ENCODE results near the gene UBXN4.
"Not testable (repeated sequence)": the region's sequence is repeated elsewhere in the genome, so short reads cannot be mapped to it uniquely, and the experiment has no call there.

The UBXN4 gene, protein sequence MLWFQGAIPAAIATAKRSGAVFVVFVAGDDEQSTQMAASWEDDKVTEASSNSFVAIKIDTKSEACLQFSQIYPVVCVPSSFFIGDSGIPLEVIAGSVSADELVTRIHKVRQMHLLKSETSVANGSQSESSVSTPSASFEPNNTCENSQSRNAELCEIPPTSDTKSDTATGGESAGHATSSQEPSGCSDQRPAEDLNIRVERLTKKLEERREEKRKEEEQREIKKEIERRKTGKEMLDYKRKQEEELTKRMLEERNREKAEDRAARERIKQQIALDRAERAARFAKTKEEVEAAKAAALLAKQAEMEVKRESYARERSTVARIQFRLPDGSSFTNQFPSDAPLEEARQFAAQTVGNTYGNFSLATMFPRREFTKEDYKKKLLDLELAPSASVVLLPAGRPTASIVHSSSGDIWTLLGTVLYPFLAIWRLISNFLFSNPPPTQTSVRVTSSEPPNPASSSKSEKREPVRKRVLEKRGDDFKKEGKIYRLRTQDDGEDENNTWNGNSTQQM

DNA sequence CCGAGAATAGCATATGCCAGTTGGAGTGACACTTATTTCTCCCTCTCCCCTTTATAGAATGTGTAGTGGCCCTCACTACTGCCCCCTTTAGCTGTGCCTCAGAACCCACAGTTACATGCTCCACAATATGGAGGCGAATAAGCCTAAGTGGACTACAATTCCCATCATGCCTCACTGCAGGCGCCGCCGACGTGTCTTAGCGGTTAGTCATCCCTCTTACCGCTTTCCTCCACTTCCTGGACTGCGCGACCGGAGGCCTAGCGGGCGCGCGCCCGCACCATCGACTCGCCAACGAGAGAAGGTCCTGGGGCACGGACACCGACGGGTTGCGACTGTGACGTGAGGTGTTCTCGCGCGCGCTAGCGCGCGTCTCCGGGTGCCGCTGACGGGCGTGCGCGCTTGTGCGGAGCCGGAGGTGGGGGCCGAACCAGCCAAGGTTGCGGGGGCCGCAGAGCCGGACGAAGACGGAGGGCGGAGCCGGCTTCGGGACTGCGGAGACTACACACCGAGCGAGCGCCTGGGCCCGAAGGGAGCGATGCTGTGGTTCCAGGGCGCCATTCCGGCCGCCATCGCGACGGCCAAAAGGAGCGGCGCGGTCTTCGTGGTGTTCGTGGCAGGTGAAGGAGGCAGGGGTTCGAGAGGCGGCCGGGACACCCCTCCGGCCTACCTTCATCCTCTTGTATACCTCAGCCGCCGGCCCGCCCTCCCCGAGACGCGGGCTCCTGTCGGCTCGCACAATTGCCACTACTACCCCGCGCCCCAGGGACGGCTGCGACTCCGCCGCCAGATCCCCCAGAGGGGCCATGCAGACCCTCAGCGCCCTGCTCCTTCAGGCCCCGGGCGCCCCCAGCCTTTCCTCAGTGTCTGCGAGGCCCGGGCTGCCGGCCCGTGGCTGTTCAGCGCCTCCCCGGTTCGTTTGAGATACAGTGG lies at the start of gene UBXN4:
TSS of gene UBXN4 (plus strand) at position 461 of the 930 bp plus-strand sequence. CDS start at position 536, 75 bp downstream.
- peak; percentile 97 for DNase-seq (ENCODE audit: low spot score)

DNA sequence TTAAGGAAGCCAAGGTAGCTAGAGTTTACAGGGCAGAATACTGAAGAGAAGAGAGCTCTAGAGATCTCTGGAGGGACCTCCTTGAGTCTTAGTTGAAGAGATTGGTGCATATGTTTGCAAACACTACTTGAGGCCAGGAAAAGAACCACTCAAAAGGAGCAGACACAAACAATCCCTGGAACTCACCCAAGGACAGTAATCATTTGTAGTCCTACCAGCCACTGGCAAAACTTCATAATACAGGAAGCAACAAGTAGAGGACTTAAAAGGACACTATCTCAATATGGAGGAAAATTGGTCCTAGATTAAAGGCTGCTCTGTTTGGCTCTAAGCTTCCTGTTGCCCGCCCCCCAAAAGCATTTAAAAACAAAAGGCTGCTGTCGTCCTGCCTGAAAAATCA lies 46.9 kb upstream of the UBXN4 start:
- DNase-seq (ENCODE audit: low spot score), result no peak

DNA sequence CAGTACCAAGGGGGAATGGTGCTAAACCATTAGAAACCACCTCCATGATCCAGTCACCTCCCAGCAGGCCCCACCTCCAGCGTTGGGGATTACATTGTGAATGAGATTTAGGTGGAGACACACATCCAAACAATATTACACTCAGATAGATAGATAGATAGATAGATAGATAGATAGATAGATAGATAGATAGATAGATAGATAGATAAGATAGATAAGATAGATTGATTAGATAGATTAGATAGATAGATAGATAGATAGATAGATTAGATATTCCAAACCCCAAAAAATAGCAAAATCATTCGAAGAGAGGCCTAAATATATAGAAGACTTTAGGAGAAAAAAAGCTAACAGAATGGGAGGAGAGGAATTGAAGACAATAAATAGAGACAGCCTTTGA lies 42.8 kb upstream of the UBXN4 start:
- no peak for DNase-seq (ENCODE audit: low spot score)

GRCh38 chr2:135701442-135701841 lies 40.2 kb upstream of the UBXN4 start:
- peak; percentile 41 for DNase-seq (ENCODE audit: low spot score)

DNA sequence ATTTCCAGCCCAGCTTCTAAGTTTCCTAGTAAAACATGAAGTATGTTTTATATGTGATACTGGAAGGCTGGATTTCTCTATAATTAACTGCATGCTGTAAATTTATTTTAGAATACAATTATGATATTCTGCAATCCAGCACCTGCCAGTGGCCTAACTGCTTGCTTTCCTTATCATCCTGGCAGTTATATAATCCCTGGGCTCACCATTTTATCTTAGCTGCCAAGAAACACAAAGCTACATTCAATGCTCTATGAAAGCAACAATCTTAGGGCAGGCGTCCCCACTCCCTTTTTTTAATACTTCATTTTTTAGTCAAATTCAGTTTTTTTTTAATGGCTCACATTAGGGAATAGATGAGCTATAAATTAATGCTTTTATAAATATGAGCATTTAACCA lies 38.4 kb upstream of the UBXN4 start:
- no peak for DNase-seq (ENCODE audit: low spot score)

DNA sequence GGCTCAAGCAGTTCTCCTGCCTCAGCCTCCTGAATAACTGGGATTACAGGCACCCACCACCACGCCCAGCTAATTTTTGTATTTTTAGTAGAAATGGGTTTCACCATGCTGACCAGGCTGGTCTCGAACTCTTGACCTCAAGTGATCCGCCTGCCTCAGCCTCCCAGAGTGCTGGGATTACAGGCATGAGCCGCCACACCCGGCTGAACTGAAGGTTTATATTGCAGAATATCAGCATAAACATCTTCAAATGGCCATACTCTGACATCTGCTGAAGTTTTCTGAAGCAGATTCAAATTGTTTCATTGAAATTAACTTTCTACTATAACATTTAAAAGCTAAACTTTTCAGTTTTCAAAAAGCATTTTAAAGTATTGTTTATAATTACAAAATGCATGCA lies 37.6 kb upstream of the UBXN4 start:
- not testable (repeated sequence) for DNase-seq (ENCODE audit: low spot score)

- no peak for DNase-seq (ENCODE audit: low spot score)
Measured at GRCh38 chr2:135708159-135708558, 33.5 kb upstream of the UBXN4 start.

- DNase-seq (ENCODE audit: low spot score), result peak; percentile 75
Measured at GRCh38 chr2:135709992-135710391, 31.7 kb upstream of the UBXN4 start.

DNA sequence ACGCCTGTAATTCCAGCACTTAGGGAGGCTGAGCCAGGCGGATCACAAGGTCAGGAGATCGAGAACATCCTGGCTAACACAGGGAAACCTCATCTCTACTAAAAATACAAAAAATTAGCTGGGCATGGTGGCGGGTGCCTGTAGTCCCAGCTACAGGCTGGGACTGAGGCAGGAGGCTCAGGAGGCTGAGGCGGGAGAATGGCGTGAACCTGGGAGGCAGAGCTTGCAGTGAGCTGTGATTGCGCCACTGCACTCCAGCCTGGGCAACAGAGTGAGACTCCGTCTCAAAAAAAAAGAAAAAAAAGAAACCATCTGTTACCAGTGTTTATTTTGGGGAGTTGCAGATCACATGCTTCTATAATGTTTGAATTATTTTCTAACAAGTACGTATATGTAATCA lies 26.6 kb upstream of the UBXN4 start:
- DNase-seq (ENCODE audit: low spot score), result not testable (repeated sequence)

DNA sequence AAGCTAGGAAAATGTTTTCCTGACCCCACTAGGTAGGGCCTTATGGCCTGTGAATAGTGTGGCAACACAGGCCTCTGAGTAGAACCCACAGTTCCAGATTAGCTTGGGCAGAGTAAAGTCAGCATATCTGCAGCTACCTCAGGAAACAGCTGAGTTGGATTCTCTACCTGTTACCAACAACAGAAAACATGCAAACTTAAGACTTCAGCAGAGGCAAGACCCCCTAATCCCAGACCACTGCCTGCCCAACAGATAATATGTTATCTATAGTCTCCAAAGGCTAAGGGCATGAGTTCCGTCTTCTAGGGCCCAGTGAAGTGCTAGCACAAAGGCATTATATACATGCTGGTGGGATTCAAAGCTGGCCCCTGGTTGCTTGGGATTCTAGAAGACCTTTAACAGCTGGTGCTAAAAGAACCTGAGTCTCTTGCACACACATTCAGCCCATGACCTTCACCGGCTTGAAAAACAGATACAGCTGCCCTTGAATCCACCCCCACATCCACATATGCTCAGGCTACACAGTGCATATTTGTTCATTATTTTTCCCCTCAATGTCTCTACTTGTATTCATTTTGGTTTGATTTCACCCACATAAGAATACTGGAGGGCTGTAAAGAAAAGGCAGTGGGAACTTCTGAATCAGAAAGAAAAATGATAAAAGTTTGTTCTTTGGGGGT lies 13.5 kb upstream of the UBXN4 start:
- DNase-seq (ENCODE audit: low spot score), result no peak

DNA sequence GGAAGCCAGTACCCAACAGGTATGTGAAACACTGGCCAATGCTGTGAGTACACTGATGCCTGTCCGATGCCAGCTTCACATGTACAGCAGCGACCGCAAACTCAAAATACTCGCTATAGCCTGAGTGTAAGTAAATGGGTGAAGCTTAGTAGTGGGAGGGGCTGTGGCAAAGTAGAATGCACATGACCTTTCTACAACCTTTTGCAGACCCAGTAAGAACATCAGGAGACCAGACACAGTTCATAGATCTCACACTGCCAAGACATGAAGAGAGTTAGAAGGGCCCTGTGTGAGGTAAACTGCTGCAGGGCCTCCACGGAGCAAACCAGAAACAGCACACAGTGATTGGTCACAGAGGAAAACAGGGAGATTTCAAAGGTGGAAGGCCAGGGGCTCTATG lies 9.1 kb upstream of the UBXN4 start:
- no peak for DNase-seq (ENCODE audit: low spot score)

DNA sequence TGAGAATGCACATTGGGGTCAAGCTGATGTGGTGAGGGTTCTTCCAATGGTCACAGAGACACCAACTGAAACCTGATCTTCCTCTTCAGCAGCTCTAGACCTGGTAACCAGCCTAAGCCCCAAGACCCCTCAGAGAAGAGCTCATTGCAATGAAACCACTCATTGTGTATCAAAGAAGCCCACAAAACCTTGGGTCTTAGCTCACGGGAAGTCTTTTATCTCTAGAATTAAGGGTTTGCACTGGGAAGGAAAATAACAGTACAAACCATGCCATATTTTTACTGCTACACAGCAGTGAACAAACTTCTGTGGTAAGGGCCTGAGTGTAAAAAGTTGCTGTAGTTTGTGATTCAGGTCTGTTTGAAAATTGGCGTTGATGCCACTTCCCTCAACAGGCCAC lies 8.6 kb upstream of the UBXN4 start:
- DNase-seq (ENCODE audit: low spot score), result no peak

- DNase-seq (ENCODE audit: low spot score), result no peak
Measured at GRCh38 chr2:135736546-135736945, 5.1 kb upstream of the UBXN4 start.

- DNase-seq (ENCODE audit: low spot score), result no peak
Measured at GRCh38 chr2:135740206-135740605, 1.4 kb upstream of the UBXN4 start.

GRCh38 chr2:135741043-135741394 lies 636 bp upstream of the UBXN4 start:
- DNase-seq (ENCODE audit: low spot score), result no peak

DNA sequence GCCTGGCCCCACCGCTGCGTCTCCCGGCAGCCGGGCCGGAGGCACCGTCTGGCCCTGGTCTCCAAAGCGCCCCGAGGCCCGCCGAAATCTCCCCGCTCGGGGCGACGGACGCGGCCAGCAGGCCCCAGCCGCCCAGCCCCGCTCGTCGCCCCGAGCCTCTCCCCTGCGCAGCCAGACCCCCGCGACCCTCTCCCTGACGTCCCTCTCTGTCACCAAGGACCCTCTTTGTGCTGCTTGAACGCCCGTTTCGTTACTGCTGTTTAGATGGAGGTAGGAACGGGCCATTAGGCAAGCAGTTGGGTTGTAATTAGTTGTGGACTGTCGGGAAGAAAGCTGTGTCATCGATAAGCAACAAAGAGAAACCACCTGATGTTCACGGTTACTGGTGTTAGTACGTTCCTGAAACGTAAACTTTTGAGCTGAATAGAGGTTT lies 686 bp downstream of the UBXN4 start:
- peak; percentile 61 for DNase-seq (ENCODE audit: low spot score)

DNA sequence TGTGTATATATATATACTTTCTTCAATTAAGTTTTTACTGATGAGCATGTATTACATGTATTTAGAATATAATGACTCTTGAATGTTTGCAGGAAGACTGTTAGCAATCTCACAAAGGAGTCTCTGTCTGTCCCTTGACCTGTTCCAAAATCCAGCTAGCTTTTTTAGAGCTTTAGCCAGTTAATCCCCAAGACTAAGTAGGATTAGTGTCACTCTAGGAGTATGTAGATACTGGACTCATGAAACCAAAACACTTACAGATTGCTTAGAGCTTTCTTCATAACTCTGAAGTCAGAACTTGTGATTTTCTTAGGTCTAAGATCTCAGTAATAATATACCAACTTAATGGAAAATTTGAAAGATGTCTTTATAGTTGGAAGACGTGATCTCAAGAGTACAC lies 2.2 kb downstream of the UBXN4 start:
- DNase-seq (ENCODE audit: low spot score), result no peak

- peak; percentile 17 for DNase-seq (ENCODE audit: low spot score)
Measured at GRCh38 chr2:135744760-135745314, 3.2 kb downstream of the UBXN4 start.

- peak; percentile 67 for DNase-seq (ENCODE audit: low spot score)
Measured at GRCh38 chr2:135745545-135745944, 3.9 kb downstream of the UBXN4 start.

- no peak for DNase-seq (ENCODE audit: low spot score)
Measured at GRCh38 chr2:135755573-135755972, 13.9 kb downstream of the UBXN4 start.

- DNase-seq (ENCODE audit: low spot score), result no peak
Measured at GRCh38 chr2:135756692-135757091, 15.0 kb downstream of the UBXN4 start.

GRCh38 chr2:135762022-135762421 lies 20.4 kb downstream of the UBXN4 start:
- DNase-seq (ENCODE audit: low spot score), result no peak

Measured in GM03348 (cell line).